ENCODE results near the gene KSR1. TPM values are rescaled to one million over a fixed set of nuclear protein-coding genes. Genes with fewer than 3 reads are reported as not detected.

KSR1 gene
- total and polyA plus RNA-seq, 2 of the 8 experiments (the other 6 are each of a cell fraction or from before 2014, with no cell fraction given) = 14.1 to 34.7 TPM

GRCh38 chr17:27420211-27420950, 35.9 kb upstream of the KSR1 start:
- H3K14ac ChIP-seq (ENCODE audit: insufficient read length) = no peak overlapping the region
- H3K18ac ChIP-seq (ENCODE audit: extremely low read depth, low read length) = no peak overlapping the region
- no peaks in the 10 kb centered on the region; a peak in 1 of 7 replicates for H3K27me3 ChIP-seq (replicated peaks in 1 of 4; ENCODE audit: control insufficient read depth in 3 of 4, extremely low read depth in 1 of 4, insufficient read depth in 3 of 4, low read length in 3 of 4)
- ChIA-PET CTCF (ENCODE audit: partially characterized antibody) (interaction anchor here (0.8 to 2.5 kb wide), 6 partner anchors 10 to 234 kb away, joined by 3 to 11 read pairs (median 3); no protein-coding TSS in a partner anchor), POLR2A (ENCODE audit: partially characterized antibody) (no interaction called here)
- H3K4ac ChIP-seq (replicated peaks; ENCODE audit: insufficient read length, low read depth, low read length) = no peak overlapping the region
- H4K91ac ChIP-seq (replicated peaks; ENCODE audit: insufficient read length, low read length) = no peak overlapping the region
- no peak overlapping the region for H2BK120ac ChIP-seq (replicated peaks; ENCODE audit: low read depth, low read length)
- H3K79me1 ChIP-seq (ENCODE audit: low read depth, low read length) = no peaks in the 10 kb centered on the region
- H3K9ac ChIP-seq (replicated peaks in 1 of 4; ENCODE audit: extremely low read depth in 1 of 4, low read depth in 3 of 4, low read length in 3 of 4) = no peak overlapping the region
- no peak overlapping the region for H3K56ac ChIP-seq (replicated peaks; ENCODE audit: insufficient read length, low read depth, low read length)
- H3K36me3 ChIP-seq (ENCODE audit: control insufficient read depth in 2 of 4, insufficient read depth in 4 of 4, low read length in 3 of 4) = no peaks in the 10 kb centered on the region
- H2BK15ac ChIP-seq (ENCODE audit: low read length) = no peak overlapping the region
- DNase-seq (ENCODE audit: low read depth in 1 of 2, low spot score in 2 of 2) = no peak
- no peak overlapping the region for H2BK12ac ChIP-seq (ENCODE audit: low read depth, low read length)
- H3K23ac ChIP-seq (ENCODE audit: insufficient read length) = no peak overlapping the region
- H4K8ac ChIP-seq (ENCODE audit: extremely low read depth, insufficient read depth, low read length) = no peak overlapping the region
- no peaks in the 10 kb centered on the region; a peak in 1 of 7 replicates for H3K4me1 ChIP-seq (replicated peaks in 1 of 4; ENCODE audit: control insufficient read depth in 3 of 4, insufficient read depth in 4 of 4, low read length in 3 of 4)
- H2AFZ ChIP-seq (ENCODE audit: low read length) = no peak overlapping the region
- H2BK20ac ChIP-seq (ENCODE audit: low read length) = no peak overlapping the region
- no peaks in the 10 kb centered on the region for H3K79me2 ChIP-seq (ENCODE audit: control insufficient read depth in 1 of 2, insufficient read depth in 2 of 2, low read length in 2 of 2)
- H4K20me1 ChIP-seq (replicated peaks in 1 of 2; ENCODE audit: control insufficient read depth in 1 of 2, insufficient read depth in 2 of 2, low read length in 2 of 2) = no peaks in the 10 kb centered on the region
- no peak overlapping the region for H2AK5ac ChIP-seq (ENCODE audit: low read depth, low read length)
- H3K4me3 ChIP-seq (ENCODE audit: extremely low read depth in 1 of 4, insufficient read depth in 2 of 4, low read depth in 3 of 4, low read length in 4 of 4) = no peak overlapping the region
- H4K5ac ChIP-seq (ENCODE audit: insufficient read length, low read depth, low read length) = no peak overlapping the region
- no peak overlapping the region for H2BK5ac ChIP-seq (ENCODE audit: low read depth, low read length)
- WGBS, 2 experiments (ENCODE audit: extremely low coverage in 1 of 2, insufficient coverage in 1 of 2, insufficient read length in 1 of 2, insufficient replicate concordance in 2 of 2, low coverage in 1 of 2, low lambda C conversion rate in 2 of 2, missing lambda C conversion rate in 1 of 2) = 80% methylated on average over 8 of the region's 9 CpGs; no CpG with 5 or more reads in 1 of the 2 experiments
- no peak overlapping the region for H3K27ac ChIP-seq (ENCODE audit: low read depth, low read length)
- no peaks in the 10 kb centered on the region for H3K23me2 ChIP-seq (ENCODE audit: low read depth, low read length)
- no peak overlapping the region for H3K4me2 ChIP-seq (ENCODE audit: insufficient read depth in 1 of 2, low read depth in 2 of 2, low read length in 2 of 2)
- no peak for FAIRE-seq
- no peaks in the 10 kb centered on the region for H3K9me3 ChIP-seq (ENCODE audit: insufficient read depth in 2 of 2, low read depth in 1 of 2, low read length in 1 of 2)
- no peak for TF ChIP-seq SRF (IDR thresholded peaks at IDR 0.05; ENCODE audit: low read depth, low read length)
- no peak for TF ChIP-seq RBBP5 (IDR thresholded peaks at IDR 0.05; ENCODE audit: borderline replicate concordance, low read depth, low read length)
- TF ChIP-seq FOSL1 (IDR thresholded peaks at IDR 0.05; ENCODE audit: insufficient read depth, low read depth, low read length) = no peak
- TF ChIP-seq SIRT6 (IDR thresholded peaks at IDR 0.05; ENCODE audit: low read length) = no peak
- no peak for TF ChIP-seq POLR2A (IDR thresholded peaks at IDR 0.05; ENCODE audit: control extremely low read depth in 1 of 2, low read depth in 2 of 2, low read length in 2 of 2)
- TF ChIP-seq RAD21 (IDR thresholded peaks at IDR 0.05 in 1 of 2, conservative IDR thresholded peaks at IDR 0.05 in 1 of 2; ENCODE audit: low read depth in 2 of 2, low read length in 2 of 2) = no peak
- TF ChIP-seq SIN3A (conservative IDR thresholded peaks at IDR 0.05 in 1 of 2, IDR thresholded peaks at IDR 0.05 in 1 of 2; ENCODE audit: low read depth in 1 of 2, low read length in 2 of 2) = no peak
- TF ChIP-seq TAF1 (IDR thresholded peaks at IDR 0.05; ENCODE audit: low read depth, low read length) = no peak
- no peak for TF ChIP-seq GABPA (IDR thresholded peaks at IDR 0.05; ENCODE audit: borderline replicate concordance, insufficient read depth, low read length)
- no peak for TF ChIP-seq GTF2F1 (IDR thresholded peaks at IDR 0.05; ENCODE audit: borderline replicate concordance, low read depth, low read length)
- no peak for TF ChIP-seq CHD2 (IDR thresholded peaks at IDR 0.05; ENCODE audit: low read length)
- TF ChIP-seq RNF2 (IDR thresholded peaks at IDR 0.05; ENCODE audit: borderline replicate concordance, low read depth, low read length, missing control alignments, poor library complexity, severe bottlenecking) = no peak

All from H1 (cell line).